Endothelial cell of umbilical vein (primary cell): ENCODE results near the gene CFAP77. TPM values are rescaled to one million over a fixed set of nuclear protein-coding genes. Genes with fewer than 3 reads are reported as not detected.

Experiments used
- BruUV-seq: library from RNA; stranded (reverse); fragments of 400-500 nt; replicated peaks from 2 replicates; lab custom pipeline; 2021; lab: Mats Ljungman, UMichigan
- CTCF ChIA-PET: fragments of 300-600, 350-600 bp; sonication (Branson Sonifier 250); formaldehyde crosslinking; loops from one replicate; lab custom pipeline; 2021; ENCODE audit warnings: antibody characterized with exemption, inconsistent platforms; lab: Charles Lee
- POLR2A ChIA-PET: fragments of 300-600, 350-600 bp; sonication (Branson Sonifier 250); formaldehyde crosslinking; loops from one replicate; lab custom pipeline; 2021; ENCODE audit warnings: antibody characterized with exemption, inconsistent platforms; lab: Charles Lee
- DNase-seq: peaks from one replicate; pipeline ENCODE4 v3.0.0-alpha.2; 2011; ENCODE audit warnings: low read depth, low spot score
- FAIRE-seq: peaks from 2 replicates; lab custom pipeline; 2011; peaks lifted over from hg19 to GRCh38; lab: Jason Lieb, UNC
- H2AFZ ChIP-seq: 2 replicates; pipeline ENCODE4 v1.6.0; 2012; ENCODE audit warnings: low read depth, low read length, control low read depth, inconsistent platforms
- H3K27ac ChIP-seq: 2 replicates; pipeline ENCODE4 v1.5.1; 2011; ENCODE audit warnings: low read depth, mild to moderate bottlenecking, control low read depth, low read length, moderate library complexity; ENCODE audit not compliant: insufficient read depth
- H3K27me3 ChIP-seq, 2 experiments: 2 replicates each; pipeline versions ENCODE4 v1.6.0 to v1.6.1; 2011; ENCODE audit warnings: low read length in 2 of 2, mixed read lengths in 1 of 2; ENCODE audit not compliant: control insufficient read depth in 2 of 2, insufficient read depth in 2 of 2
- H3K36me3 ChIP-seq, 2 experiments: 2 replicates in 1 of 2; 3 replicates in 1 of 2; pipeline ENCODE4 v1.5.1; 2011; ENCODE audit warnings: low read length in 2 of 2, mild to moderate bottlenecking in 1 of 2, moderate library complexity in 1 of 2; ENCODE audit not compliant: control insufficient read depth in 2 of 2, insufficient read depth in 2 of 2; ENCODE audit errors: extremely low read depth in 1 of 2
- H3K4me1 ChIP-seq: 3 replicates; pipeline ENCODE4 v1.5.1; 2011; ENCODE audit warnings: mild to moderate bottlenecking, low read length; ENCODE audit not compliant: control insufficient read depth, insufficient read depth; ENCODE audit errors: extremely low read depth
- H3K4me2 ChIP-seq: 2 replicates; pipeline ENCODE4 v1.6.1; 2011; ENCODE audit warnings: low read length, control low read depth, mixed read lengths; ENCODE audit not compliant: insufficient read depth
- H3K4me3 ChIP-seq, 3 experiments: fragments of 200-600 bp in 1 of 3; sonication (generic), shearing (Covaris generic) in 1 of 3; replicated peaks in 1 of 3; 2 replicates each; pipeline ENCODE4 v1.5.1; 2011 to 2016; ENCODE audit warnings: control low read depth in 3 of 3, low read length in 3 of 3, mild to moderate bottlenecking in 2 of 3, inconsistent platforms in 1 of 3, low read depth in 1 of 3, moderate library complexity in 1 of 3; ENCODE audit not compliant: insufficient read depth in 1 of 3
- H3K79me2 ChIP-seq: 2 replicates; pipeline ENCODE4 v1.6.0; 2012; ENCODE audit warnings: low read length, inconsistent platforms; ENCODE audit not compliant: control insufficient read depth, insufficient read depth
- H3K9ac ChIP-seq: replicated peaks from 2 replicates; pipeline ENCODE3; 2011; ENCODE audit warnings: low read length, control low read depth; ENCODE audit not compliant: insufficient read depth; ENCODE audit errors: extremely low read depth
- H3K9me1 ChIP-seq: replicated peaks from 3 replicates; pipeline ENCODE4 v1.6.0; 2011; ENCODE audit warnings: mild to moderate bottlenecking, low read length; ENCODE audit not compliant: control insufficient read depth, insufficient read depth; ENCODE audit errors: extremely low read depth
- H3K9me3 ChIP-seq: replicated peaks from 2 replicates; pipeline ENCODE4 v1.5.1; 2012; ENCODE audit warnings: low read length, inconsistent platforms; ENCODE audit not compliant: control insufficient read depth, insufficient read depth
- H4K20me1 ChIP-seq: replicated peaks from 2 replicates; pipeline ENCODE3; 2011; ENCODE audit warnings: mild to moderate bottlenecking, low read length; ENCODE audit not compliant: control insufficient read depth, insufficient read depth; ENCODE audit errors: extremely low read depth
- EZH2 ChIP-seq: IDR thresholded peaks from 2 replicates; pipeline ENCODE4 v1.6.1; 2012; ENCODE audit warnings: borderline replicate concordance, low read depth, mild to moderate bottlenecking, moderate library complexity, low read length, inconsistent platforms; ENCODE audit not compliant: severe bottlenecking
- FOS ChIP-seq: IDR thresholded peaks from 2 replicates; pipeline ENCODE4 v1.6.1; 2011; ENCODE audit warnings: mild to moderate bottlenecking, low read length, moderate library complexity, borderline replicate concordance; ENCODE audit not compliant: insufficient read depth
- GATA2 ChIP-seq: IDR thresholded peaks from 2 replicates; pipeline ENCODE4 v1.7.0; 2011; ENCODE audit warnings: low read depth, mild to moderate bottlenecking, moderate library complexity, mixed read lengths, low read length; ENCODE audit not compliant: insufficient read length, insufficient read depth
- JUN ChIP-seq: IDR thresholded peaks from 2 replicates; pipeline ENCODE4 v1.6.1; 2011; ENCODE audit warnings: borderline replicate concordance, low read depth; ENCODE audit not compliant: insufficient read length, insufficient read depth
- MYC ChIP-seq: IDR thresholded peaks from one replicate; pipeline ENCODE4 v1.6.1; 2011; ENCODE audit warnings: mild to moderate bottlenecking, low read depth, low read length
- POLR2A ChIP-seq: IDR thresholded peaks from 2 replicates; pipeline ENCODE4 v1.6.1; 2012; ENCODE audit warnings: low read depth, mild to moderate bottlenecking, control low read depth, low read length
- POLR2AphosphoS5 ChIP-seq: IDR thresholded peaks from 2 replicates; pipeline ENCODE4 v1.6.1; 2012; ENCODE audit warnings: low read depth, mild to moderate bottlenecking, control low read depth, low read length, moderate library complexity; ENCODE audit not compliant: insufficient read depth
- dilution Hi-C: fragments of 300-500 bp; cut with MboI; formaldehyde crosslinking; loops from one replicate; pipeline ENCODE4 v1.15.0; 2019; ENCODE audit warnings: low sequenced_read_pairs; ENCODE audit not compliant: extremely low pct_ligation_motif_present
- intact Hi-C: fragments of 100-400 bp; cut with micrococcal nuclease; formaldehyde crosslinking; loops from one replicate; pipeline ENCODE4 v1.10.0; 2022
- polyA plus RNA-seq, 4 experiments: library from polyadenylated mRNA; depleted of rRNA in 3 of 4; stranded (reverse) in 3 of 4; unstranded in 1 of 4; fragments of >200 nt; gene quantifications; 2 replicates each; pipeline versions ENCODE4 v1.2.1 to v1.2.3, GENCODE V29; 2011 to 2012; ENCODE audit warnings: missing spikeins in 1 of 4
- total RNA-seq: library from RNA; stranded (reverse); gene quantifications from 2 replicates; pipeline ENCODE4 v1.2.3, GENCODE V29; 2021
- TF ChIP-seq, protein P1 (sequence below): IDR thresholded peaks from 2 replicates; pipeline ENCODE4 v1.6.1; 2011; ENCODE audit not compliant: insufficient read depth, insufficient read length
- TF ChIP-seq, protein P2 (sequence below), 2 donors: IDR thresholded peaks; 1 replicate in 1 of 2; 2 replicates in 1 of 2; pipeline ENCODE4 v1.5.1; 2011; ENCODE audit warnings: low read length in 2 of 2, mild to moderate bottlenecking in 2 of 2, moderate library complexity in 2 of 2, control low read depth in 1 of 2, inconsistent platforms in 1 of 2, low read depth in 1 of 2; ENCODE audit not compliant: insufficient read depth in 1 of 2; ENCODE audit errors: extremely low read depth in 1 of 2

CFAP77 gene
- total and polyA plus RNA-seq, 2 donors (not counting 3 experiments of a cell fraction or from before 2014, with no cell fraction given) = not detected

DNA sequence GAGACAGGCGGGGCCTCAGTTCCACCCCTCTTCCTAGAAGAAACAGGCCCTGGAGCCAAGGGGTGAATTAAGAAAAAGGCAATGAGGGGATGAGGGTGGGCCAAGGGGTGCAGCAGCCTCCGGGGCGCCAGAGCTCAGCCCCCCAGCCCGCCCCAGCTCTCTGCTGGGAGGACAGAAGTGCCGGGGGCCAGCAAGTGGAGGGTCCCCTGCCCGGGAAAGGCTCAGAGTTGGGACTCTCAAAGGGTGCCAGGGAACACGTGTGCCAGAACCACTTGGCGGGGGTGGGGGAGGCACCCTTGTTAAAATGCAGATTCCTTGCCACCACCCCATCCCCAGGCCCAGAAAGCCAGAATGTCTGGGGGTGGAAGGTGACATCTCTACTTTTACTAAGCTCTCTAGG, 104.8 kb downstream of the CFAP77 start:
- DNase-seq (no peak), FAIRE-seq (no peak)
- no peak for TF ChIP-seq JUN
- TF ChIP-seq, protein P1, sequence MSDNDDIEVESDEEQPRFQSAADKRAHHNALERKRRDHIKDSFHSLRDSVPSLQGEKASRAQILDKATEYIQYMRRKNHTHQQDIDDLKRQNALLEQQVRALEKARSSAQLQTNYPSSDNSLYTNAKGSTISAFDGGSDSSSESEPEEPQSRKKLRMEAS = no peak
- TF ChIP-seq, protein P2, sequence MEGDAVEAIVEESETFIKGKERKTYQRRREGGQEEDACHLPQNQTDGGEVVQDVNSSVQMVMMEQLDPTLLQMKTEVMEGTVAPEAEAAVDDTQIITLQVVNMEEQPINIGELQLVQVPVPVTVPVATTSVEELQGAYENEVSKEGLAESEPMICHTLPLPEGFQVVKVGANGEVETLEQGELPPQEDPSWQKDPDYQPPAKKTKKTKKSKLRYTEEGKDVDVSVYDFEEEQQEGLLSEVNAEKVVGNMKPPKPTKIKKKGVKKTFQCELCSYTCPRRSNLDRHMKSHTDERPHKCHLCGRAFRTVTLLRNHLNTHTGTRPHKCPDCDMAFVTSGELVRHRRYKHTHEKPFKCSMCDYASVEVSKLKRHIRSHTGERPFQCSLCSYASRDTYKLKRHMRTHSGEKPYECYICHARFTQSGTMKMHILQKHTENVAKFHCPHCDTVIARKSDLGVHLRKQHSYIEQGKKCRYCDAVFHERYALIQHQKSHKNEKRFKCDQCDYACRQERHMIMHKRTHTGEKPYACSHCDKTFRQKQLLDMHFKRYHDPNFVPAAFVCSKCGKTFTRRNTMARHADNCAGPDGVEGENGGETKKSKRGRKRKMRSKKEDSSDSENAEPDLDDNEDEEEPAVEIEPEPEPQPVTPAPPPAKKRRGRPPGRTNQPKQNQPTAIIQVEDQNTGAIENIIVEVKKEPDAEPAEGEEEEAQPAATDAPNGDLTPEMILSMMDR (IDR thresholded peaks at IDR 0.05; ENCODE audit: extremely low read depth in 1 of 2, insufficient read depth in 1 of 2, low read depth in 1 of 2, low read length in 2 of 2) = no peak
- TF ChIP-seq GATA2 = no peak
- TF ChIP-seq POLR2A = no peak
- no peak for TF ChIP-seq POLR2AphosphoS5
- no peak for TF ChIP-seq EZH2
- TF ChIP-seq MYC = no peak
- TF ChIP-seq FOS = no peak
- dilution Hi-C loops (no loop called here), intact Hi-C loops (no loop called here)
- Histone ChIP-seq H3K36me3 (no peaks in the 10 kb centered on the region), H3K9me3 (no peaks in the 10 kb centered on the region), H3K4me3 (no peak overlapping the region), H3K9ac (no peak overlapping the region), H3K27ac (no peak overlapping the region), H3K9me1 (no peaks in the 10 kb centered on the region), H3K27me3 (peaks cover 0 to 2% of the 10 kb centered on the region in 2 experiments), H4K20me1 (no peaks in the 10 kb centered on the region), H3K79me2 (no peaks in the 10 kb centered on the region), H3K4me2 (no peak overlapping the region), H2AFZ (no peak overlapping the region), H3K4me1 (no peaks in the 10 kb centered on the region)
- ChIA-PET POLR2A (no interaction called here), CTCF (no interaction called here)
- no TSS peak for BruUV-seq
